ENCODE results near the gene GRK6.
"Not testable (repeated sequence)": the region's sequence is repeated elsewhere in the genome, so short reads cannot be mapped to it uniquely, and the experiment has no call there.

Gene GRK6

DNA sequence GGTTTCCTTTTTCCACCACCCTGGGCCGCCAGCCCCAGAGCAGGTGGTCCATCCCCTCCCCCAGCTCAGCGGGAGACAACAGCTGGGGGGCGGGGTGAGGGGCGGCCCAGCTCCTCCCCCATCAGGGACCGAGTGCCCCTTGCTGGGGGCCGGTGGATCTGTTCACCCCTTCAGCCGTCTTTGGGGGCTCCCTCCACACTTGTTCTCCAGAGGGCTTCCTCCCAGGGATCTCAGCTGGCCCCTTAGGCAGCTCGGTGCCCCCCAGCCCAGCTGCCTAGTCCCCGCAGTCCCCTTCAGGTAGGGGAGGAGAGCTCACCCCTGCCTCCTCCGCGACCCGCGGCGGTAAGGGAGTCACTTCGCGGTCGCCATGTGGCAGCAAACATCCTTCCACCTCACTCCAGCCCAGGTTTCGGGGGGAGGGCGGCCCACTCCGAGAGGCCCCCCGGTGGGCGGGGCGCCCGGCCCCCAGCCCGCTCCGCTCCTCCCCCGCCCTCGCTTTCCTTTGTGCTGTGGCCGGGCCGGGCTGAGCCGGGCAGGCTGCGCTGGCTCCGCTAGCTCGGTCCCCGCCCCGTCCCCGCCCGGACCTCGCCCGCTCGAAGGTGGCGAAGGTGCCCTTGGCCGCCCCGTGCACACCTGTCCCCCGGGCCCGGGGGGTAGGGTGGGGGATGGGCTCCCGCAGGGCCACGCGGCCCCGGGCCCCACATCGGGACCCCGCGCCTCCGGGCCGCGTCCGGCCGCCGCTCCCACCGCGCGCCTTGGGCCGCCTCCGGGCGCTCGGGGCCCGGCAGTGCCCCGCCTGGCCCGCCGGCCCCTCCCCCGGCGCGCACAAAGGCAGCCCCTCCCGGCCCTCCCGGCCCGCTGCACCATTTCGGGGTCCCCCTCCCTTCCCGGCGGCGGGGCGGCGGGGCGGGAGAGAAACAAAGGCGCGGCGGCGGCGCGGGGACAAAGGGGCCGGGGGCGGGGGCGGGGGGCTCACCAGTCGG, 46.3 kb downstream of the GRK6 start:
- peak in 1 of 2 experiments; percentile 38 for DNase-seq

DNA sequence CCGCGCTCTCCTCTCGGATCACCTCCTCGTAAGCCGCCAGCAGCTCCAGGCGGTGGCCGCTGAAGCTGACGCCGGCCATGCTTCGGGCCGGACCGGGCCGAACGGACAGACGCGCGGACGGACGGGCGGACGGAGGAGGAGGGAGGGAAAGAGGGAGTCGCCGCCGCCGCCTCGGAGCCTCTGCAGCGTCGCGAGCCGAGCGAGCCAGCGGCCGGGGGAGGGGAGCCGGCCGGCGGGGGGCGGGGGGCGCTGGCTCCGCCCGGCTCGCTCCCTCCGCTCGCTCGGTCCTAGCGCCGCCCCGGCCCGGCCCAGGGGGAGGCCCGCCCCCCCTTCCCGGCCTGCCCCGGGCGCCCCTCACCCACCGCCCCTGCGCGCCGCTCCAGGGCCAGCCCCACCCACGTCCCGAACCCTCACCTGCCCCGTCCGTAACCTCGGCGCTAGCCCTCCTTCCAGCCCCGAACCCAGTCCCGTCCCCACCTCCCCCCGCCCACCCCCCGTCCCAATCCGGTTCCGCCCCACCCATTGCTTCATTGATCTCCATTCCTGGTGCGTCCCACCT, 47.0 kb downstream of the GRK6 start, which contains the start of gene DBN1:
DBN1 (minus strand) TSS at position 192 of the 559 bp plus-strand sequence; CDS start at position 79, 113 bp downstream.
- DNase-seq: peak in 1 of 2 experiments; percentile 66

DNA sequence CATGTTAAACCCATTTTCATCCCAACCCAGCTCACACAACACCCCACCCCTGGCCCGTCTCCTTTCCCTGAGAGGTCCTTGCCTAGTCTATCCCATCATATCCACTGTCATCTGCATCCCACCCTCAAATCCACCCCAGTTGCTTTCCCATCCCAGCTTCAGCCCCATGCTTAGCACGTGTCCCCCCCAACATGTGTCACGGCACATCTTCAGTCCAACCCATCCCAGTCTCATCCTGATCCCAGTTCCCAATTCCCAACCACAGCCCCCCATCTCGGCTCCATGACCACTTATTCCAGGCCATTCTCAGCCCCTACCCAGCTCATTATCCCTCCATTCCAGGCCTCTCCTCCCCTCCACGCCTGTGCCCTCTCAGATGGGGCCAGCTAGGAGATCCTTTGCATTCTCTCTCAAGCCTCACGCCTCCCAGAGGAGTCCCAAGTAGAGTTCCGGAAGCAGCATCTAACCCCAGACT, 47.6 kb downstream of the GRK6 start:
- no peak for DNase-seq

DNA sequence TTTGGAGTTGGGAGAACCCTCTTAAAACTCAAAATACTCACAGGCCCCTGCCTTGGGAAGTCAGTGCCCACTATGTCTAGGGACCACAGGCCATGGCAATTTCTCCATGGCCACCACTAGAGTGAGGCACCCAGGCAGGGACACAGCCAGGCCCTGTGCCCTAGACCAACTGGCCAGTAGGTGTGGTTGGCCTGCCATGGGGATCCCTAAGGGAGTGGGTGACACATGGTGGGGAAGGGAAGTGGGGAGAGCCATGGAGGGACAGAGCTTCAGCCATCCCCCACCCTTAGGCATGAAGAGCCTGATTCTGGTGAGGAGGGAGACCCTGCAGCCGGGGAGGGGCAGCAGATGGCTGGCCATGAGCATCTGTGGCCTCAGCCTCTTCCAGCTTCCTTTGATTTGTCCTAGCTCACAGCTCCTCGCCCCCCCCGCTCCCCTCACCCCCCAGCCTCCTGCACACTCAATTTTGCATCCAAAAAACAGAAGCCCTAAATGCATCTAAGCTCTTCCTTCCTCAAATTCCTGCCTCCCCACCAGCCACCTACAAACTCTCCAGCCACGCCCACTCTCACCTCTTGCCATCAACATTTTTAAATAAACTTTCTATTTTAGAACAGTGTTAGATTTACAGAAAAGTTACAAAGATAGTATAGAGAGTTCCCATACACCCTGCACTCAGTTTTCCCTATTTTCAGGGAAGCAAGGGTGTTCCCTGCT, 48.5 kb downstream of the GRK6 start:
- DNase-seq: no peak

DNA sequence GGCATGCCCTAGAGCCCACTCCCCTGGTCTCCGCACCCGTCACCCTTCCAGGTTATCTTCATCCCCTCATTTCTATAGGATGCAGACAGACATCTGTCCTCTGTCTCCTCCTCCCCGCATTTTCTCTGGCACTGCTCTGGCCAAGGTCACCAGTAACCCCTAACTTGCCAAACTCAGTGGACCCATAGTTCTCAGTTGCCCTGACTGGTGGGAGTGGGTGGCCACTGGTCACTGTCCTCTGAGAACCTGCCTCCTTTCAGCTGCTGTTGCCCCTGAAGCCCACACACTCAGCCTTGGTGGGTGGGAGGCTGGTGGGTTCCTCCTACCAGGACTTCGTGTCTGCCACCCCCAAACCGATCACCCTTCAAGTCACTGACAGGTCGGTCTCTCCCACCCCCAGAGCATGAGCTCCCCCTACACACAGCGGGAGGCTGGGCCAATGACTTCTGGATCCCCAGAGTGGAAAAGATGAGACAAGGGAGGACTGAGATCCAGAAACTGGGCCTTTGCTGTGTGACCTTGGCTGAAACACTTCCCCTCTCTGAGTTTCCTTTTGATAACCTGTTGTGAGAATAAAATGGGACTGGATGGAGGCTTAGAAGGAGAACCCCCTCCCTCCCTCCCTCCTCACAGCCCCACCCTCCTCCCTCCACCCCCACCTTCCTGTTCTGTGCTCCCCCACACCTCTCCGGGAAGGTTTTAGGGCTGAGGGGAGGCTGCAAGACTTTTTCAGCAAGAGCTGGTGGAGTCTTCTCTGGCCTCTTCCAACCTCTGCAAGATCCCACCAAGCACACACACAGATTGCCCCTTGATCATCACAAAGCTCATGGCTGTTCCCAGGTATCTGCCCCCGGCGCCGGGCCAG, 49.3 kb downstream of the GRK6 start:
- no peak for DNase-seq

DNA sequence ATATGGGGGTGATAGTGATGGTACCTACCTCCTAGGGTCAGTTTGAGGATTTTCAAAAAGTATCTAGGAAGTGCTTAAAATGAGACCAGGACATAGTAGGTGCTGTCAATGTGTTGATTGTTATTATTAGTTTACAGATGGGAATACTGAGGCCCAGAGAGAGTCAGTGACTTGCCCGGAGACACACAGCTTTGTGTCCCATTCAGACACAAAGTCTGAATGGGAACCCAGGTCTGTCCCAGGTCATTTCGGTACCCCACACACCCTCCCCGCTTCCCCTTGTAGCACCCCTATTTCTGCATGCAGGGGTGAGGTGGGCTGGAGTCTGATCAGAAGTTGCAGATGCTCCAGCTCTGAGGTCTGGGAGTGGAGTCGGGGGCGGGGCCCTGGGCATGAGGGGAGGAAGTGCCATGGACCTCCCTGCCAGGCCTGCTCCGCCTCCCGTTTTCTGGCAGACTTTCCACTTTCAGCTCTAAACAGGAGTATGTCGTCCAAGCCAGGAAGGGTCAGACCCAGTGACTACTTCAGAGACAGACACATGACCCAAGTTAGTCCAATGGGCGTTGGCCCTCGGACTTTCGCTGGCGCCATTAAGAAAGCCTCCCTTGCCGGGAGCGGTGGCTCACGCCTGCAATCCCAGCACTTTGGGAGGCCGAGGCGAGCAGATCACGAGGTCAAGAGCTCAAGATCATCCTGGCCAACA, 50.2 kb downstream of the GRK6 start:
- no peak for DNase-seq

DNA sequence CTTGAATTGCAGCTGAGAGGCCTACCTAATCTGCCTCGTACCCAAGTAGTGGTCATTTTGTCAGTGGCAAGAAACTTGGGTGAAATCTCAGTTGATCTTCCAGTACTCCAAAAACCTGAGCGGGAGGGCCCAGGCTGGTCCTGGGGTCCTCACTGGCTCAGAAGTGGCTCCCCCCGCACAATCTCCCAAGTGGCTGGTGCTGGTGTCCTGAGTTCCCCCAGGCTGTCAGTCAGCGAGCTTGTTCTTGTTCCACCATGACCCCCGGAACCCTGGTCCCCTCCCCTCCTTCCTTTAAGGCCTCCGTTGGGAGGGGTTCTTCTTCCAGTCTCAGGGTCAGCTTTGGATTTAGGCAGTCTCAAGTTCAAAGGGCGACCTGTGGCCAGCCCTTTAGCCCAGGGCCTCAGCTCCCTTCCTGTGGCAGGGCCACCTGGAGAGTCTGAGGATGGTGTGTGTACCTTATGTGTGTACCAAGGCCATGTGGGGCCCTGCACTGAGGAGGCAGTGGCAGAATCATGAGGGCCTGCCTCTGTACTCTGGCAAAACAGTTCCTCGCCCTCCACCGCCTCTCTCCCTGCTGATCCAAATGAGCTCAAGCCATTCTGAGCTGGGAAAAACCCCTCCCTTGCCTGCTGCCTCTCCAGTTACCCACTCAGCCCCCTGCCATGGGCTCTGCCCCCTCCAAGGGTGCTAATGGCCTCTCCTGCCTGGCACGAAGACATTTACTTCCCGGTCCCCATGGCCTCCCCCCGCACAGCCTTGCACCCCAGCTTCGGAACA, 51.4 kb downstream of the GRK6 start:
- no peak for DNase-seq

DNA sequence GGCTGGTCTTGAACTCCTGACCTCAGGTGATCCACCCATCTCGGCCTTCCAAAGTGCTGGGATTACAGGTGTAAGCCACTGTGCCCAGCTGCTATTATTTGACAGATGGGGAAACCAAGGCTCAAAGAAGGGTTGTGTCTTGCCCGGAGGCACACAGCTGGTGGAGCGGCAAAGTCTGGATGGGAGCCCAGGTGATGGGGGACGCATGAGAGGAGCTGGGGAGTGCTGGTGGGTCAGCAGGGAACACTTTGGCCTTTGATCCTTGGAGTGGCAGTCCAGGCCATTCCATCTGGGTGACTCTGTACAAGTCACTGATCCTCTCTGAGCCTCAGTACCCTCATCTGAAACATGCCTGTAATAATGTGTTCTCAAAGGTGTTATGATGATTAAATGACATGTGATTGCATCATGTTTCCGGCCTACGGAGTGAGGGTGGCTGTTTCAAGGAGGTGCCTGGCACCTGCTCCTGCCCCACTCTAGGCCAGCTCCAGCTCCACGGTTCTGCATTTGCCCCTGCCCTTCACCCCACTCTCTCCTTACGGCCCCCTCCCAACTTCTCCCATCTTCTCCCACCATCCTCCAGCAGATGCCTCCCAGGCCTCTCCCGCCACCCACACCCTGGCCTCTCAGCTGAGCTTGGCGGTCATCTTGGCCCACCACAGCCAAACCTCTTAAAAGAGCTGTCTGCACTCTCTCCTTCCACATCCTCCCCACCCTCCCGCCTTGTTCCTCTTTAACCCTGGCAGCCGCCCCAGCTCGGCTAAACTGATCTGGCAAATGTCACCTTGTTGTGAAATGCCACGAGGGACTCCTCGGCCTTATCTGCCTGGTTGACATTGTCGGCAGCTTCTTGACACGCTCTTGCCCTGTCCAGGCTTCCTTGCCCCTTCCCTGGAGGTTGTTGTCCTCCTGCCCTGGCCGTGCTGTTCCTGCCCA, 52.5 kb downstream of the GRK6 start:
- no peak for DNase-seq

DNA sequence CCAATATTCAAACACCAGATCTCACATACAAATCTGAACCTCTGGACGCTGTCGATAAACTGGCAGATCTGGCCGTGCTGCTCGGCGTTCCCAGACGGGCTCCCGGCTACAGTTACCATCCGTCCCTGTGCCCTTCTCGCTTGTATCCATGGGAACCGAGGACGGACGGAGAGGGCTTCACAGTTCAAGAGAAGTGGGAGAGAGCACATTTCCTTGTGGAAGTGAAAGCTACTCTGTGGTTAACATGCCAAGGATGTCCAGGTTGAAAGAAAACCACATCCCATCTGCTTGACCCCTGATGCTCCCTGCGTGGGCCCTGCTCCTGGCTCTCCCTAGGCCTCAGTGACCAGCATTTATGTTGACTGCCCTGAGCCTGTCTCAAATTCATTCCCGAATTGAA, 53.3 kb downstream of the GRK6 start:
- no peak for DNase-seq

DNA sequence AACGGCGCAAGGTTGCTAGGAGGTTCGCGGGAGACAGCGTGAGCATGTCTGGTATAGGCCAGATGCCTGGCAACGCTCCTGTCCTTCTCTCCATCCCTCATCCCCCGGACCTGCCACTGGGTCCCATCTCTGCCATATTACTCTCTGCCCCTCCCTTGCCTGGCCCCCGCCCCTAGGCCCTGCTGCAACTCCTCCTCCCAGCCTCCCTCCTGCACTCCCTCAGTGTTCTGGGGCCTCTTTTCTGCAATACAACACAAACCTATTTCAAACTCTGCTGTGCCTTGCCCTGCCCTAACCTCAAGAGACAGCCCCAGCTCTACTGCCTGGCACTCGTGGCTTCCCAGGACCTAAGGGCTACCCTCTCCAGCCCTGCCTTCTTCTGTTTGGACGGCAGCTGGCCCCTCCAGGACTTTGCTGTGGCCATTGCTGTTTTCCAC, 55.9 kb downstream of the GRK6 start:
- DNase-seq: no peak

DNA sequence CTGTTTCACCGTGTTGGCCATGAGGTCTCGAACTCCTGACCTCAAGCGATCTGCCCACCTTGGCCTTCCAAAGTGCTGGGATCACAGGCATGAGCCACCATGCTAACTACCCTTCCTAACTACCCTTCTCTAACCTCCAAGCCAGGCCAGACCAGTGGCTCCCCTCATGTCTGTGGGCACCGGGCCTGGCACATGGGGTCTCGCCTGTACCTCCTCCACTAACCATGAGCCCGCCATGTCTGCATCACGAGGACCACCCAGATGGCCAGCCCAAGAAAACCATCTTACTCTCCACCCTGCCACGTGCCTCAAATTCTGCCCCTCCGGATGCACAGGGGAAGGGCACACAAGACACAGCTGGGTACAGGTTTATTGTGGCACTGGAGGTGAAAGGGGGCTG, 56.6 kb downstream of the GRK6 start:
- no peak for DNase-seq

DNA sequence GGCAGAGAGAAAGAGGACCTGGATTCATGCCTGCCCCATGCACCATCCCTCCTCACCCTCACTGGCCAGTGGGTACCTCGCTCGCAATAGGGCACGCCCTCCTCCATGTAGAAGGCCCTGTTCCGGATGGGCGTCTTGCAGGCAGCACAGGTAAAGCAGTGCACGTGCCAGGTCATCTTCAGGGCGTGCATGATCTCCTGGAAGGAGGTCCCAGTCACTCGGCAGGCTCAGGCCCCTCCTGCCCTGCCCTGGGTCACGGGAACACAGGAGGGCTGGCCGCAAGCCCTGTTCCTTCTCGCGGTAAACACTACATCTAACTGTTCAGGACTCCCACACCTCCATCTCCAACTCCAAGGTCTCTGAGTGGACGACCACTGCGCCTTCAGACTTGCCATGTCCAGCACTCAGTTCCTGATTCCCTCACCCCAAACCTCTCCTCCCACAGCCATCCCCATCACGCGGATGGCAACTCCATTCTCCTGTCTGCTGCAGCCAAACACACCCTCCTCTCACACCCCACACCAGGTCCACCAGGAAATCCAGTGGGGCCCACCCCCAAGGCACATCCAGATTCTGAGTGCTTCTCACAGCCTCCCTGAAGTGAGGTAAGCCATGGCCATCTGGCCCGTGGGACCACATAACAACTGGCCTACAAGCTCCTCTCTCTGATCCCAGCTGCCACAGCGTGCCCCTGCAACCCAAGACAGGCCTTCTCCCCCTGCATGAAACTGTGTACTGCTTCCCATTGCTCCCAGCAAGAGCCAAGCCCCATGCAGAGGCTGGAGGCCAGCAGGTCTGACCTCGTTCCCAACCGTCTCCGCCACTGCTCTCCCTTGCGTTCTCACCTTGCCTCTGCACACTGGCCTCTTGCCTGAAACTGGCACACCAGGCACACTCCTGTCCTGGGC, 57.8 kb downstream of the GRK6 start:
- no peak for DNase-seq

DNA sequence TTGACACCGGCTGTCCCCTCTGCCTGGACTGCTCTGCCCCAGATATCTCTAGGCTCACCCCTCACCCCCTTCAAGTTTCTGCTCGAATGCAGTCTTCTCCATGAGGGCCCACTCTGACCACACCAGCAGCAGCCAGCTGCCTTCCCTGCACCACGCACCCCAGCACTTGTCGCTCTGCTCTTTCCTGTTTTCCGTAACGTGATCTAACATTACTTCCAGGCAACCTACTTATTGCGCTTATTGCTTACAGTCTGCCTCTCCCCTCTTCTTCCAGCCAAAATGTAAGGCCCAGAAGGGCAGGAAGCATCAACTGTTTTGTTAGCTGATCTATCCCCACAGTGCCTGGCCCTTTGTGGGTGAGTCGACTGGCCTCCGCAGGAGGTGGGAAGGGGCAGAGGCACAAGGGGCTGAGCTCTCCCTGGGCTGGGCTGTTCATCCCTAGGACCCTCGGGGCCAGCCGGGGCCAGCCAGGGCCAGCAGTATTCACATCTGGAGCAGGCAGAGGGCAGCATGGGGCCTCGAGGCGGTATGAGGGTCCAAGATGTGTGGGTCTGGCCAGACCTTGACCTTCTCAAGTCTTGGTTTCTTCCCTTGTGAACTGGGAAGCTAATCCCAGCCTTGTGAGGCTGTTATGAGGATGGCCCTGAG, 58.5 kb downstream of the GRK6 start:
- no peak for DNase-seq

DNA sequence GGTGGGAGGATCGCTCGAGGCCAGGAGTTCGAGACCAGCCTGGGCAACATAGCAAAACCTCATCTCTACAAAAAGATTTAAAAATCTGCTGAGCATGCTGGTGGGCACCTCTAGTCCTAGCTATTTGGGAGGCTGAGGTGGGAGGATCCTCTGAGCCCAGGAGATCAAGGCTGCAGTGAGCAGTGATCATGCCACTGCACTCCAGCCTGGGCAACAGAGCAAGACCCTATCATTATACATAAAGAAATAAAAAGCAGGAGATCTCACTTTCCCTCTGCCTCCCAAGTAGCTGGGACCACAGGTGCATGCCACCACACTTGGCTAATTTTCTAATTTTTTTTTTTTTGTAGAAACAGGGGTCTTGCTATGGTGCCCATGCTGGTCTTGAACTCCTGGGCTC, 59.3 kb downstream of the GRK6 start:
- not testable (repeated sequence) for DNase-seq

DNA sequence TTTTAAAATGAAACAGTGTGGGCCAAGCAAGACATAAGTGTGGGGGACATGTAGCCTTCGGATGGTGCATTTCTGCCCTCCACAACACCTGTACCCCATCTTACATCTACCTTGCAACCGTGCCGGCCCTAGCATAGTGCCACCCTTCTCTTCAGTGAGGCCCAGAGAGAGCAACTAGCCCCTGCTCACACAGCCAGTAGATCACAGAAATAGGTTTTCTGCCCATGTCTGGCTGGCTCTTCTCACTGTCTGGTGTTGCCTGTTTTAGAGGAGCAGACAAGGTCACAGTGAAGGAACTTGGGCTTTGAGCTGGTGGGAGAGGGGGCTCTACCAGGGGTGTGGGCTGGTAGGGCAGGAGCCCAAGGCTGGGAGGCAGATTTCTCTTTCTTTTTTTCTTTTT, 59.8 kb downstream of the GRK6 start:
- no peak for DNase-seq

DNA sequence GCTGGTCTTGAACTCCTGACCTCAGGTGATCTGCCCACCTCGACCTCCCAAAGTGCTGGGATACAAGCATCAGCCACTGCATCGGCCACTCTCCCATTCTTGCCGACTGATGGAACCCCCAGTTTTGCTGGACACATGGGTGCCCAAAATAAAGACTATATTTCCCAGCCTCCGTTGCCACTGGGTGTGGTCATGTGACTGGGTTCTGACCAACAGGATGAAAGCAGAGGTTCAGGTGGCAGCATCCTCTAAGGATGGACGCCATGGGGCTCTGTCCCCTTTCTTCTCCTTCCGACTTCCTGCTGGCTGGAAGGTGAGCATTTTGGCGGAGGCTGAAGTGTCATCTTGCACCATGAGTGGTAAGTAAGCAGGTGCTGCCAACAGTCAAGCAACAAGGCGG, 60.7 kb downstream of the GRK6 start:
- DNase-seq: no peak

DNA sequence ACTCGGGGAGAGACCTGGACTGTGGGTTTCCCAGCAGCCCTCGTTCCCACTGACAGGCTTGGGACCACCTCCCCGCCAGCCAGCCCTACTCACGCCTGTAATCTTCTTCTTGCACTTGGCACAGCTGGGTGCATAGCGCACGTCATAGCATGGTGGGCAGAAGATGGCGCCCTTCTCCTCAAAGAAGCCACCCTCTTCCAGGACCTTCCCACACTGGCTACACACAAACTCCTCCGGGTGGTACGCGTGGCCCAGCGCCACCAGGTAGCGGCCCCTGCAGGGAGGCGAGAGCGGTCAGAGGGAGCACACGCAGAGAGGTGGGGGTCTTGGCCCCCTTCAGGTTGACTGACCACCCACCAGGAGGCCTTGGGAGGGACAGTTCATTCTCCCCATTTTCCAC, 61.5 kb downstream of the GRK6 start:
- no peak for DNase-seq

DNA sequence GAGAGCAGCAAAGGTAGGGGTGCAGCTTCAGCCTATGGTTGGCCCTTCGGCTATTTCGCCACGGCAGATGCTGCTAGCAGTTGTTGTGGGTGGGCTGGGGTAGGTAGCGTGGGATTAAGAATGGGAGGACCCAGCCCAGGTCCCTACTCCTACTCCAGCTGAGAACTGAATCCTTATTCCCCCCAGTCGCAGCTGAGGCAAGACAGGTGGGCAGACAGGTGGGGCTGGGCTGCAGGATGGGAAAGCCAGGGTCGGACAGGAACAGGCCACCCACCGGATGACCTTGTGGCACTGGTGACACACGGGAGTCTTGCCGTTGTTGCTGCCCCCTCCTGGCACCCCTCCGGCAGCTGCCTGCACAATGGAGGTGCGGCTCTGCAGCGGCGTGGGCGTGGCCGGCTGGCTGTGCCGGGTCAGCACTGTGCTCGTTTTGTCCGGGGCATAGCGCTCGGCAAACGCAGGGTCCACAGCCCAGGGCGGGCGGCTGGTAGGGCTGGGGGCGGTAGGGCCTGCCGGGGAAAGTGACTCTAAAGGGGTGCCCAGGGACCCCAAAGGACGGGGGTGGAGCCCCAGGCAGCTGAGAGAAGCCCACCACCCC, 62.7 kb downstream of the GRK6 start:
- DNase-seq: no peak

All from NCI-H446 (cell line).